HepG2 (cell line): ENCODE results near the gene NRL. TPM values are rescaled to one million over a fixed set of nuclear protein-coding genes. Genes with fewer than 3 reads are reported as not detected.
A peak's percentile ranks its signal among the peaks of the same experiment; 100 is the strongest.

Experiments used
- BRD4 ChIP-seq: sonication (generic); formaldehyde crosslinking; IDR thresholded peaks from 2 replicates; pipeline ENCODE4 v1.4.0; 2020; ENCODE audit warnings: missing genetic modification reagents
- CHD4 ChIP-seq: fragments of 200-600 bp; sonication (generic); IDR thresholded peaks from 2 replicates; pipeline ENCODE4 v1.7.0; 2017; ENCODE audit warnings: mild to moderate bottlenecking, low read length, borderline replicate concordance
- FOXO1 ChIP-seq: sonication (generic); formaldehyde crosslinking; IDR thresholded peaks from 2 replicates; pipeline ENCODE4 v1.4.0; 2020; ENCODE audit warnings: missing genetic modification reagents
- MXD4 ChIP-seq: IDR thresholded peaks from 2 replicates; pipeline ENCODE4 v1.6.1; 2016; ENCODE audit warnings: mild to moderate bottlenecking, missing biosample characterization, missing genetic modification reagents
- NR2F6 ChIP-seq, 2 experiments: IDR thresholded peaks; 2 replicates each; pipeline ENCODE4 v1.6.1; 2016; ENCODE audit warnings: antibody characterized with exemption in 1 of 2, mild to moderate bottlenecking in 1 of 2
- RBAK ChIP-seq: sonication (generic); formaldehyde crosslinking; IDR thresholded peaks from 2 replicates; pipeline ENCODE4 v1.5.1; 2020; ENCODE audit warnings: mild to moderate bottlenecking, missing genetic modification reagents
- SATB2 ChIP-seq: sonication (generic); formaldehyde crosslinking; IDR thresholded peaks from 2 replicates; pipeline ENCODE4 v1.5.0; 2020; ENCODE audit warnings: missing genetic modification reagents
- SMAD1 ChIP-seq: sonication (generic); formaldehyde crosslinking; IDR thresholded peaks from 2 replicates; pipeline ENCODE4 v1.4.0; 2020; ENCODE audit warnings: missing genetic modification reagents, low read depth, mild to moderate bottlenecking, borderline replicate concordance
- SP2 ChIP-seq: sonication (generic); formaldehyde crosslinking; IDR thresholded peaks from 2 replicates; pipeline ENCODE4 v1.5.1; 2020; ENCODE audit warnings: mild to moderate bottlenecking, missing genetic modification reagents
- ZNF235 ChIP-seq: sonication (generic); formaldehyde crosslinking; IDR thresholded peaks from 2 replicates; pipeline ENCODE4 v1.8.1; 2023; ENCODE audit warnings: mild to moderate bottlenecking, missing genetic modification reagents, borderline replicate concordance
- ZNF549 ChIP-seq: sonication (generic); formaldehyde crosslinking; IDR thresholded peaks from 2 replicates; pipeline ENCODE4 v1.5.0; 2020; ENCODE audit warnings: missing genetic modification reagents
- ZNF841 ChIP-seq: sonication (generic); formaldehyde crosslinking; IDR thresholded peaks from 2 replicates; pipeline ENCODE4 v1.8.1; 2023; ENCODE audit warnings: missing genetic modification reagents, borderline replicate concordance
- polyA plus RNA-seq, 8 experiments: library from polyadenylated mRNA; depleted of rRNA in 3 of 8; stranded (reverse) in 7 of 8; unstranded in 1 of 8; fragments of >200 nt; fragmentation: Illumina TruSeq in 4 of 8; extraction: Trizol in 4 of 8; gene quantifications; 2 replicates each; pipeline versions ENCODE4 v1.2.1 to v1.2.3, GENCODE V29; 2011 to 2016; ENCODE audit warnings: low read depth in 4 of 8, missing spikeins in 1 of 8, mixed read lengths in 1 of 8; ENCODE audit not compliant: insufficient read depth in 1 of 8
- total RNA-seq, 5 experiments: library from RNA; depleted of rRNA; stranded (reverse); fragments of >200 nt; fragmentation: Illumina TruSeq; extraction: Trizol; gene quantifications; 2 replicates each; pipeline ENCODE4 v1.2.3, GENCODE V29; 2016; ENCODE audit warnings: low read depth in 1 of 5
- TF ChIP-seq, protein P1 (sequence below): sonication (generic); formaldehyde crosslinking; conservative IDR thresholded peaks from 2 replicates; pipeline ENCODE4 v1.4.0; 2020; ENCODE audit warnings: mild to moderate bottlenecking, missing genetic modification reagents, moderate library complexity
- TF ChIP-seq, protein P2 (sequence below): sonication (generic); formaldehyde crosslinking; IDR thresholded peaks from 2 replicates; pipeline ENCODE4 v1.5.1; 2020; ENCODE audit warnings: missing genetic modification reagents, mild to moderate bottlenecking, borderline replicate concordance
- TF ChIP-seq, protein P3 (sequence below): sonication (generic); formaldehyde crosslinking; IDR thresholded peaks from 2 replicates; pipeline ENCODE4 v1.4.0; 2020; ENCODE audit warnings: missing genetic modification reagents
- TF ChIP-seq, protein P4 (sequence below): sonication (generic); formaldehyde crosslinking; IDR thresholded peaks from 2 replicates; pipeline ENCODE4 v1.8.0; 2022; ENCODE audit warnings: mild to moderate bottlenecking, missing genetic modification reagents; ENCODE audit not compliant: insufficient replicate concordance
- TF ChIP-seq, protein P5 (sequence below): sonication (generic); formaldehyde crosslinking; IDR thresholded peaks from 2 replicates; pipeline ENCODE4 v1.5.0; 2020; ENCODE audit warnings: missing genetic modification reagents, mild to moderate bottlenecking, borderline replicate concordance

Gene NRL
- total and polyA plus RNA-seq, 2 of the 13 experiments (the other 11 are each of a cell fraction or from before 2014, with no cell fraction given), result 2.5 to 4.7 TPM

DNA sequence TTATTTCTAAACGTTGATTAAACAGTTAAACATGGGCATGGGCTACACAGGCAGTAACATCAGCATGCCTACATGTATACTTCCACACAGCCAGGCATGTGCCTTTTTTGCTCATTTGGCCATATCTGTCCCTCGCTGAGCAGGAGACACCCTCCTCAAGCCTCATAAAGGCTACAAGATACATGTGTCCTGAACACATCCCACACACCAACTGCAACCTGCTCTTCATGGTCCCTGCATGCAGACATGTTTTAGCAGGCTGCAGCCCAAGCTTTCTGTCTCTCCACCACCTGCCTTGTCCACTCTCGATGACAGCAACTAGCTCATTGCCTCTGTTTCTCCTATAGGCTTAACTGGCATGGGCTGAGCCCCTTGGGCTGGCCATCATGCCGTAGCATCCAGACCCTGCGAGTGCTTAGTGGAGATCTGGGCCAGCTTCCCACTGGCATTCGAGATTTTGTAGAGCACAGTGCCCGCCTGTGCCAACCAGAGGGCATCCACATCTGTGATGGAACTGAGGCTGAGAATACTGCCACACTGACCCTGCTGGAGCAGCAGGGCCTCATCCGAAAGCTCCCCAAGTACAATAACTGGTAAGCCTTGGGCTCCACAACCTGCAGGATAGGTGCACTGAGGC lies 18.1 kb downstream of the NRL start (continued):
- TF ChIP-seq, protein P1, sequence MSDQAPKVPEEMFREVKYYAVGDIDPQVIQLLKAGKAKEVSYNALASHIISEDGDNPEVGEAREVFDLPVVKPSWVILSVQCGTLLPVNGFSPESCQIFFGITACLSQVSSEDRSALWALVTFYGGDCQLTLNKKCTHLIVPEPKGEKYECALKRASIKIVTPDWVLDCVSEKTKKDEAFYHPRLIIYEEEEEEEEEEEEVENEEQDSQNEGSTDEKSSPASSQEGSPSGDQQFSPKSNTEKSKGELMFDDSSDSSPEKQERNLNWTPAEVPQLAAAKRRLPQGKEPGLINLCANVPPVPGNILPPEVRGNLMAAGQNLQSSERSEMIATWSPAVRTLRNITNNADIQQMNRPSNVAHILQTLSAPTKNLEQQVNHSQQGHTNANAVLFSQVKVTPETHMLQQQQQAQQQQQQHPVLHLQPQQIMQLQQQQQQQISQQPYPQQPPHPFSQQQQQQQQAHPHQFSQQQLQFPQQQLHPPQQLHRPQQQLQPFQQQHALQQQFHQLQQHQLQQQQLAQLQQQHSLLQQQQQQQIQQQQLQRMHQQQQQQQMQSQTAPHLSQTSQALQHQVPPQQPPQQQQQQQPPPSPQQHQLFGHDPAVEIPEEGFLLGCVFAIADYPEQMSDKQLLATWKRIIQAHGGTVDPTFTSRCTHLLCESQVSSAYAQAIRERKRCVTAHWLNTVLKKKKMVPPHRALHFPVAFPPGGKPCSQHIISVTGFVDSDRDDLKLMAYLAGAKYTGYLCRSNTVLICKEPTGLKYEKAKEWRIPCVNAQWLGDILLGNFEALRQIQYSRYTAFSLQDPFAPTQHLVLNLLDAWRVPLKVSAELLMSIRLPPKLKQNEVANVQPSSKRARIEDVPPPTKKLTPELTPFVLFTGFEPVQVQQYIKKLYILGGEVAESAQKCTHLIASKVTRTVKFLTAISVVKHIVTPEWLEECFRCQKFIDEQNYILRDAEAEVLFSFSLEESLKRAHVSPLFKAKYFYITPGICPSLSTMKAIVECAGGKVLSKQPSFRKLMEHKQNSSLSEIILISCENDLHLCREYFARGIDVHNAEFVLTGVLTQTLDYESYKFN (CRISPR knock-in tag), result no peak
- TF ChIP-seq, protein P2, sequence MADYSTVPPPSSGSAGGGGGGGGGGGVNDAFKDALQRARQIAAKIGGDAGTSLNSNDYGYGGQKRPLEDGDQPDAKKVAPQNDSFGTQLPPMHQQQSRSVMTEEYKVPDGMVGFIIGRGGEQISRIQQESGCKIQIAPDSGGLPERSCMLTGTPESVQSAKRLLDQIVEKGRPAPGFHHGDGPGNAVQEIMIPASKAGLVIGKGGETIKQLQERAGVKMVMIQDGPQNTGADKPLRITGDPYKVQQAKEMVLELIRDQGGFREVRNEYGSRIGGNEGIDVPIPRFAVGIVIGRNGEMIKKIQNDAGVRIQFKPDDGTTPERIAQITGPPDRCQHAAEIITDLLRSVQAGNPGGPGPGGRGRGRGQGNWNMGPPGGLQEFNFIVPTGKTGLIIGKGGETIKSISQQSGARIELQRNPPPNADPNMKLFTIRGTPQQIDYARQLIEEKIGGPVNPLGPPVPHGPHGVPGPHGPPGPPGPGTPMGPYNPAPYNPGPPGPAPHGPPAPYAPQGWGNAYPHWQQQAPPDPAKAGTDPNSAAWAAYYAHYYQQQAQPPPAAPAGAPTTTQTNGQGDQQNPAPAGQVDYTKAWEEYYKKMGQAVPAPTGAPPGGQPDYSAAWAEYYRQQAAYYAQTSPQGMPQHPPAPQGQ (CRISPR knock-in tag), result no peak
- TF ChIP-seq MXD4 (CRISPR knock-in tag), result no peak
- TF ChIP-seq, protein P3, sequence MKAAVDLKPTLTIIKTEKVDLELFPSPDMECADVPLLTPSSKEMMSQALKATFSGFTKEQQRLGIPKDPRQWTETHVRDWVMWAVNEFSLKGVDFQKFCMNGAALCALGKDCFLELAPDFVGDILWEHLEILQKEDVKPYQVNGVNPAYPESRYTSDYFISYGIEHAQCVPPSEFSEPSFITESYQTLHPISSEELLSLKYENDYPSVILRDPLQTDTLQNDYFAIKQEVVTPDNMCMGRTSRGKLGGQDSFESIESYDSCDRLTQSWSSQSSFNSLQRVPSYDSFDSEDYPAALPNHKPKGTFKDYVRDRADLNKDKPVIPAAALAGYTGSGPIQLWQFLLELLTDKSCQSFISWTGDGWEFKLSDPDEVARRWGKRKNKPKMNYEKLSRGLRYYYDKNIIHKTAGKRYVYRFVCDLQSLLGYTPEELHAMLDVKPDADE (CRISPR knock-in tag), result no peak
- TF ChIP-seq SP2, result no peak
- TF ChIP-seq RBAK, result no peak
- no peak for TF ChIP-seq NR2F6 (IDR thresholded peaks at IDR 0.05)
- no peak for TF ChIP-seq NR2F6 (CRISPR knock-in tag; IDR thresholded peaks at IDR 0.05)
- TF ChIP-seq, protein P4, sequence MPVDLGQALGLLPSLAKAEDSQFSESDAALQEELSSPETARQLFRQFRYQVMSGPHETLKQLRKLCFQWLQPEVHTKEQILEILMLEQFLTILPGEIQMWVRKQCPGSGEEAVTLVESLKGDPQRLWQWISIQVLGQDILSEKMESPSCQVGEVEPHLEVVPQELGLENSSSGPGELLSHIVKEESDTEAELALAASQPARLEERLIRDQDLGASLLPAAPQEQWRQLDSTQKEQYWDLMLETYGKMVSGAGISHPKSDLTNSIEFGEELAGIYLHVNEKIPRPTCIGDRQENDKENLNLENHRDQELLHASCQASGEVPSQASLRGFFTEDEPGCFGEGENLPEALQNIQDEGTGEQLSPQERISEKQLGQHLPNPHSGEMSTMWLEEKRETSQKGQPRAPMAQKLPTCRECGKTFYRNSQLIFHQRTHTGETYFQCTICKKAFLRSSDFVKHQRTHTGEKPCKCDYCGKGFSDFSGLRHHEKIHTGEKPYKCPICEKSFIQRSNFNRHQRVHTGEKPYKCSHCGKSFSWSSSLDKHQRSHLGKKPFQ, result no peak
- 0 out of 2 replicates have a peak, but pooled peaks have one; percentile 59 for TF ChIP-seq SMAD1 (CRISPR knock-in tag)
- TF ChIP-seq ZNF841 (CRISPR knock-in tag), result no peak
- TF ChIP-seq ZNF235 (CRISPR knock-in tag), result no peak
- no peak for TF ChIP-seq CHD4
- TF ChIP-seq SATB2 (CRISPR knock-in tag), result no peak
- TF ChIP-seq, protein P5, sequence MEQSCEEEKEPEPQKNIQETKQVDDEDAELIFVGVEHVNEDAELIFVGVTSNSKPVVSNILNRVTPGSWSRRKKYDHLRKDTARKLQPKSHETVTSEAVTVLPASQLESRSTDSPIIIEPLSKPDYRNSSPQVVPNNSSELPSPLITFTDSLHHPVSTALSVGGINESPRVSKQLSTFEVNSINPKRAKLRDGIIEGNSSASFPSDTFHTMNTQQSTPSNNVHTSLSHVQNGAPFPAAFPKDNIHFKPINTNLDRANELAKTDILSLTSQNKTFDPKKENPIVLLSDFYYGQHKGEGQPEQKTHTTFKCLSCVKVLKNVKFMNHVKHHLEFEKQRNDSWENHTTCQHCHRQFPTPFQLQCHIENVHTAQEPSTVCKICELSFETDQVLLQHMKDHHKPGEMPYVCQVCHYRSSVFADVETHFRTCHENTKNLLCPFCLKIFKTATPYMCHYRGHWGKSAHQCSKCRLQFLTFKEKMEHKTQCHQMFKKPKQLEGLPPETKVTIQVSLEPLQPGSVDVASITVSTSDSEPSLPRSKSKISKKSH (CRISPR knock-in tag), result no peak
- TF ChIP-seq ZNF549 (CRISPR knock-in tag), result no peak
- TF ChIP-seq BRD4 (CRISPR knock-in tag), result 0 out of 2 replicates have a peak, but pooled peaks have one; percentile 62
- TF ChIP-seq FOXO1, result 0 out of 2 replicates have a peak, but pooled peaks have one; percentile 31
